HepG2 (cell line): ENCODE results near the gene NAV2.

Experiments used
- CBX5 ChIP-seq: sonication (generic); formaldehyde crosslinking; IDR thresholded peaks from 2 replicates; pipeline ENCODE4 v1.4.0; 2020; ENCODE audit warnings: missing genetic modification reagents, borderline replicate concordance
- CEBPB ChIP-seq: IDR thresholded peaks from 2 replicates; pipeline ENCODE4 v1.6.1; 2011; ENCODE audit warnings: low read depth, low read length, improper control_type of control experiment, borderline replicate concordance
- KDM1A ChIP-seq: IDR thresholded peaks from 2 replicates; pipeline ENCODE4 v1.6.1; 2016; ENCODE audit warnings: missing compliant biosample characterization
- MEF2D ChIP-seq: sonication (generic); formaldehyde crosslinking; IDR thresholded peaks from 2 replicates; pipeline ENCODE4 v1.5.1; 2020; ENCODE audit warnings: mild to moderate bottlenecking, missing genetic modification reagents
- NR2C2 ChIP-seq: sonication (generic); formaldehyde crosslinking; IDR thresholded peaks from 2 replicates; pipeline ENCODE4 v1.4.0; 2020; ENCODE audit warnings: missing genetic modification reagents, mild to moderate bottlenecking, moderate library complexity, borderline replicate concordance
- RAD21 ChIP-seq: fragments of 450-650 bp; formaldehyde crosslinking; IDR thresholded peaks from 2 replicates; pipeline ENCODE4 v1.5.0; 2020; ENCODE audit warnings: mild to moderate bottlenecking
- RFX1 ChIP-seq: fragments of 450-650 bp; IDR thresholded peaks from 2 replicates; pipeline ENCODE4 v1.6.1; 2017
- YY1 ChIP-seq: IDR thresholded peaks from 2 replicates; pipeline ENCODE4 v1.6.1; 2011; ENCODE audit warnings: low read length, low read depth, moderate library complexity, mild to moderate bottlenecking; ENCODE audit not compliant: insufficient read depth, insufficient replicate concordance
- ZNF781 ChIP-seq: sonication (generic); formaldehyde crosslinking; IDR thresholded peaks from 2 replicates; pipeline ENCODE4 v1.5.1; 2020; ENCODE audit warnings: borderline replicate concordance, mild to moderate bottlenecking, missing genetic modification reagents; ENCODE audit errors: not compliant biosample characterization
- TF ChIP-seq, protein P1 (sequence below): sonication (generic); formaldehyde crosslinking; IDR thresholded peaks from 2 replicates; pipeline ENCODE4 v1.8.0; 2022; ENCODE audit warnings: missing genetic modification reagents, mild to moderate bottlenecking, borderline replicate concordance
- TF ChIP-seq, protein P2 (sequence below): sonication (generic); formaldehyde crosslinking; conservative IDR thresholded peaks from 2 replicates; pipeline ENCODE4 v1.4.0; 2020; ENCODE audit warnings: missing genetic modification reagents
- TF ChIP-seq, protein P3 (sequence below): sonication (generic); formaldehyde crosslinking; IDR thresholded peaks from 2 replicates; pipeline ENCODE4 v1.5.1; 2020; ENCODE audit warnings: mild to moderate bottlenecking, missing genetic modification reagents, moderate library complexity
- TF ChIP-seq, protein P4 (sequence below): sonication (generic); formaldehyde crosslinking; IDR thresholded peaks from 2 replicates; pipeline ENCODE4 v1.9.0; 2022; ENCODE audit warnings: missing genetic modification reagents, mild to moderate bottlenecking, borderline replicate concordance

DNA sequence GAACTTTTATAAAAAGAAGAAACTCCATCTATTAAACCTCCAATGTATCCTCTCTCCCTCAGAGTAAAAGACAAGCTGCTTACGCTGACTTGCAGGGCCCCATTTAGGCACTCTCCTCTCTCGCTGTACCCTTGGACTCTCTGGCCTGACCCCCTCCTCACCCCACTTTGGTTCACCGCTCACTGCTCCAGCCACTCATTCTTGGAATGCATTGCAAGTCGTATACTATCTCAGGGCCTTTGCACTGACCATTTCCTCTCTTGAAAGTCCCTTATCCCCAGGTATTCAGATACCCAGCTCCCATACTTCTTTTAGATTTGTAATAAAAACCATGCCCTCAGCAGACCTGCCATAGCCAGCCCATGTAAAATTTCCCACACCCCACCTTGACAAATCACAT is 308.1 kb downstream of the NAV2 start:
- TF ChIP-seq, protein P1, sequence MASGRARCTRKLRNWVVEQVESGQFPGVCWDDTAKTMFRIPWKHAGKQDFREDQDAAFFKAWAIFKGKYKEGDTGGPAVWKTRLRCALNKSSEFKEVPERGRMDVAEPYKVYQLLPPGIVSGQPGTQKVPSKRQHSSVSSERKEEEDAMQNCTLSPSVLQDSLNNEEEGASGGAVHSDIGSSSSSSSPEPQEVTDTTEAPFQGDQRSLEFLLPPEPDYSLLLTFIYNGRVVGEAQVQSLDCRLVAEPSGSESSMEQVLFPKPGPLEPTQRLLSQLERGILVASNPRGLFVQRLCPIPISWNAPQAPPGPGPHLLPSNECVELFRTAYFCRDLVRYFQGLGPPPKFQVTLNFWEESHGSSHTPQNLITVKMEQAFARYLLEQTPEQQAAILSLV (CRISPR knock-in tag): no peak
- TF ChIP-seq CEBPB (no peak), YY1 (no peak), ZNF781 (CRISPR knock-in tag) (no peak), CBX5 (CRISPR knock-in tag) (no peak), RFX1 (no peak), MEF2D (CRISPR knock-in tag) (no peak), RAD21 (CRISPR knock-in tag) (no peak), KDM1A (CRISPR knock-in tag) (no peak), NR2C2 (no peak)
- TF ChIP-seq, protein P2, sequence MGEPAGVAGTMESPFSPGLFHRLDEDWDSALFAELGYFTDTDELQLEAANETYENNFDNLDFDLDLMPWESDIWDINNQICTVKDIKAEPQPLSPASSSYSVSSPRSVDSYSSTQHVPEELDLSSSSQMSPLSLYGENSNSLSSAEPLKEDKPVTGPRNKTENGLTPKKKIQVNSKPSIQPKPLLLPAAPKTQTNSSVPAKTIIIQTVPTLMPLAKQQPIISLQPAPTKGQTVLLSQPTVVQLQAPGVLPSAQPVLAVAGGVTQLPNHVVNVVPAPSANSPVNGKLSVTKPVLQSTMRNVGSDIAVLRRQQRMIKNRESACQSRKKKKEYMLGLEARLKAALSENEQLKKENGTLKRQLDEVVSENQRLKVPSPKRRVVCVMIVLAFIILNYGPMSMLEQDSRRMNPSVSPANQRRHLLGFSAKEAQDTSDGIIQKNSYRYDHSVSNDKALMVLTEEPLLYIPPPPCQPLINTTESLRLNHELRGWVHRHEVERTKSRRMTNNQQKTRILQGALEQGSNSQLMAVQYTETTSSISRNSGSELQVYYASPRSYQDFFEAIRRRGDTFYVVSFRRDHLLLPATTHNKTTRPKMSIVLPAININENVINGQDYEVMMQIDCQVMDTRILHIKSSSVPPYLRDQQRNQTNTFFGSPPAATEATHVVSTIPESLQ: no peak
- TF ChIP-seq, protein P3, sequence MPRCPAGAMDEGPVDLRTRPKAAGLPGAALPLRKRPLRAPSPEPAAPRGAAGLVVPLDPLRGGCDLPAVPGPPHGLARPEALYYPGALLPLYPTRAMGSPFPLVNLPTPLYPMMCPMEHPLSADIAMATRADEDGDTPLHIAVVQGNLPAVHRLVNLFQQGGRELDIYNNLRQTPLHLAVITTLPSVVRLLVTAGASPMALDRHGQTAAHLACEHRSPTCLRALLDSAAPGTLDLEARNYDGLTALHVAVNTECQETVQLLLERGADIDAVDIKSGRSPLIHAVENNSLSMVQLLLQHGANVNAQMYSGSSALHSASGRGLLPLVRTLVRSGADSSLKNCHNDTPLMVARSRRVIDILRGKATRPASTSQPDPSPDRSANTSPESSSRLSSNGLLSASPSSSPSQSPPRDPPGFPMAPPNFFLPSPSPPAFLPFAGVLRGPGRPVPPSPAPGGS (CRISPR knock-in tag): no peak
- TF ChIP-seq, protein P4, sequence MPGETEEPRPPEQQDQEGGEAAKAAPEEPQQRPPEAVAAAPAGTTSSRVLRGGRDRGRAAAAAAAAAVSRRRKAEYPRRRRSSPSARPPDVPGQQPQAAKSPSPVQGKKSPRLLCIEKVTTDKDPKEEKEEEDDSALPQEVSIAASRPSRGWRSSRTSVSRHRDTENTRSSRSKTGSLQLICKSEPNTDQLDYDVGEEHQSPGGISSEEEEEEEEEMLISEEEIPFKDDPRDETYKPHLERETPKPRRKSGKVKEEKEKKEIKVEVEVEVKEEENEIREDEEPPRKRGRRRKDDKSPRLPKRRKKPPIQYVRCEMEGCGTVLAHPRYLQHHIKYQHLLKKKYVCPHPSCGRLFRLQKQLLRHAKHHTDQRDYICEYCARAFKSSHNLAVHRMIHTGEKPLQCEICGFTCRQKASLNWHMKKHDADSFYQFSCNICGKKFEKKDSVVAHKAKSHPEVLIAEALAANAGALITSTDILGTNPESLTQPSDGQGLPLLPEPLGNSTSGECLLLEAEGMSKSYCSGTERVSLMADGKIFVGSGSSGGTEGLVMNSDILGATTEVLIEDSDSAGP: no peak
